HS-5 (cell line): ENCODE measurements around the gene CUEDC1.
A peak's percentile ranks its signal among the peaks of the same experiment; 100 is the strongest.

ENCODE experiments used
- DNase-seq: peaks from one replicate; pipeline ENCODE4 v3.0.0-alpha.2; 2012; ENCODE audit warnings: low read depth

The CUEDC1 gene

DNA sequence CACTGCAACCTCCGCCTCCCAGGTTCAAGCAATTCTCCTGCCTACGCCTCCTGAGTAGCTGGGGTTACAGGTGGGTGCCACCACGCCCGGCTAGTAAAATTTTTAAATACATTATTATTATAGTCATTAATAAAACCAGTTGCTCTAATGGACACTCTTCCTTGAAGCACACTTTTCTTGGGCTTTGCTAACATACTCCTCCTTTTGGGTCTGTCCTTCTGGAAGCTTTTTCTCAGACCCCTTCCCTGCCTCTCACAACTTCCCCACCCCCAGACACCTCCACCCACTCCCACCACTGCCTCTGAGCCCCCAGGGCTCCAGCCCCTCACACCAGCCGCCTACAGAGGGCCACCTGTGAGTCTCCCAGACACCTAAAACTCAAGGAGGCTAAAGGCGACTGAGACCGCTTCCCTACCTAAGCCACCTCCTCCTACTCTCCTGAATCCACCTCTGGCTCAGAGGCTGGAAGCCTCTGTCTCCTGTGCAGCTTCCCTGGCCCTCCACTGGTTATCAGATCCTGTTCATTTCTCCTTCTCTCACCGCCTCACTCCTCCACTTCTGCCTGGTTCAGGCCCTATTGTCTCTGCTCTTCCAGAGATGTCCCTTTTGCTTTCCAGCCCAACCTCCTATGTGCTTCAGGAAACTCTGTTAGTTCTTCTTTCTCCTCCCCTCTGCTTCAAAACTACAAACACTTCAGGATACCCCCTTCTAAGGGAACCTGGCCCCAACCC, 2.1 kb upstream of the CUEDC1 start:
- DNase-seq, result no peak

DNA sequence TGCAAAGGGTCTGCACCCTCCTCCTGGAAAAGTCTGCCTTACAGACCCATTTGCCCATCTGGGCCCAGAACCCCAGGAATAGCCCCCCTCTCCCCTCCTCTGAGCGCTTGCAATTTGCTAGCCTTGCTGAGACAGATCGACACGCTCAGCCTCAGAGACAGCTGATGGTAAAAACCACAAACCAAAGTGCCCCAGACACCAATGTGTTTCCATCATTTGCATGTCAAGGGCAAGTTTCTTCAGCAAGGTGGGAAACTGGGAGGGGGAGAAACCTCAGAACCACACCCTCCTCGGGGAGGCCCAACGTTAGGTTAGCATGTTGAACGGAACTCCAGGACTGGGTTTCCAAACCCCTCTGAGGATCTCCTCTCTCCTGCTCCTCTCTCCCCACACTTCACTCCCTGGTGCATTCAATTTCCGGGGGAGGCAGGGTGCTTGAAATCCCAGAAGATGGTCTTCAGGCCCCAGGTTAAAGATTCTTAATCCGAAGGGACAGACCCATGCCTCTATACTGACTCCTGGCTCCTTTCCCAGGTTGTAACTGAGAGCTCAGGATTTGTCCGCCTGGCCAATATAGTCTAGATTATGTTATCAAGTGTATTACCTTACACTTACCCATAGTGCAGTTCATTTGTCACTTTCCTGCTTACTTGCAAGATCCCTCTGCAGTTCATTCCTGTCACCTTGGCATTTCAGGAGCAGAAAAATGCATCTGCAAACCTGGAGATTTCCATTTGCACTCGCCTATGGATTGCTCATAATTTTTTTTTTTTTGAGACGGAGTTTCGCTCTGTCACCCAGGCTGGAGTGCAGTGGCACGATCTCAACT, 1.3 kb upstream of the CUEDC1 start:
- DNase-seq, result no peak

DNA sequence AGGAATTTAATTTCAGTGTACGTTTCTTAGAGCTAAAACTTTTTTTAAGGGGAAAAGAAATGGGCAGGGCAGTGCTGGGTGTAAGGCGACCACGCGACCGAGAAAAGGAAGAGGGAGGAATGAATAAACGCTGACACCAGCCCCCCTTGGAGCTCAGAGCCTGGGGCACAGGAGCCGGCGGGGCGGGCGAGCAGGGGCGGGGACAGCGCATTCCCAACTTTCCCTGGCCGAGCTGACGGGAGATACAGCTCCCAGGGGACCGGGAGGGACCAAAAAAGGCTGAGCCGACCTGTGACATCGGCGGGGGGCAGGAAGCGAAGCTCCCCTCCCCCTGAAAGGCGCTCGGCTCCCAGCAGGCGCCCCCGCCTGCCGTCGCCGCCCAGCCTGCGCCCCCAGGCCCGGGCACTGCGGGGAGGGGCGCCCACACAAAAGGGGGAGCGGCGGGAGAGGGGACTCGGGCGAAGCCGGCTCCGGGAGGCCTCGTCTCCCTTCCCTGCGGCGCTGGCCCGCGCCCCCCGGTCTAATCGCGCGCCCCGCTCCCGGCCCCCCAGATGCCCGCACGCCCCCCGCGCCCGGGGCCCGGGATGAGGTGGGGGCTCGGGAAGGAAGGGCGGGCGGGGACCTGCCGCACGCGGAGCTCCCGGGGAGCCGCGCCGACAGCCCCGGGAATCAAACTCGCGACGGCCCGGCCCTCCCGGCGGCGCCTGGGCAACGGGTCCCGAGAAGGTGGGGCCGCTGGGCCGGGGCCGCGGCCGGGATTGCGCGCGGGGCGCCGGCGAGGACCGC, 622 bp downstream of the CUEDC1 start:
- DNase-seq, result no peak

DNA sequence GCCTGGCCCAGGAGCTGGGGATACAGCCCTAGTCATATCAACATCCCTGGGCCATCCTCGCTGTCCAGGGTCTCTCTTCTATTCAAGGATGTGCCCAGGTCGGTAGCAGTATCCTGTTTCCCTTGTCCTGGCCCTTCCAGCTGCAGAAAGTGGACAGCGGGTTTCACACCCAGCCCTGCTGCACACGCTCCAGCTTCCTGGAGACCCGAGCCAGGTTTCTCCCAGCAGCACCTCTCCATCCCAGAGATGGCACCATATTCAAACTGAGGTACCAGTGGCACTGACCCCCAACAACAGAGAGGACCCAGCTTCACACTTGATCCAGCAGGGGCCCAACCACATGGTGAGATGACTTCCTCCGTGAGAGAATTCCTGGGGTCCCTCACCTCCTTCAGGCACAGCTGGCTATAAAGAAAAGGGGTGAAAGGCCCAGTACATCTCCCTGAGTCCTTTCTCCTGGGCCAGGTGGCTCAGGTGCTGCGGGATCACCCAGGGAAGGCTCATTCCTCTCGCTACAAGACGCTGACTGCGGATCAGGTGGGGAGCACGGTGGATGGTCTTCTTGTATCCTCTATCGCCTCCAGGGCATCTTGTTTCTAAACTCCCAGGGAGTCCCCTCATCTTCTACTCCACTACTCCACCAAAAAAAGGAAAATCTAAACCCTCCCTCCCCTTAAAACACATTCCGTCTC, 1.4 kb downstream of the CUEDC1 start:
- no peak for DNase-seq

GRCh38 chr17:57953219-57953618, 2.0 kb downstream of the CUEDC1 start:
- DNase-seq, result no peak

GRCh38 chr17:57949649-57950048, 5.6 kb downstream of the CUEDC1 start:
- no peak for DNase-seq

DNA sequence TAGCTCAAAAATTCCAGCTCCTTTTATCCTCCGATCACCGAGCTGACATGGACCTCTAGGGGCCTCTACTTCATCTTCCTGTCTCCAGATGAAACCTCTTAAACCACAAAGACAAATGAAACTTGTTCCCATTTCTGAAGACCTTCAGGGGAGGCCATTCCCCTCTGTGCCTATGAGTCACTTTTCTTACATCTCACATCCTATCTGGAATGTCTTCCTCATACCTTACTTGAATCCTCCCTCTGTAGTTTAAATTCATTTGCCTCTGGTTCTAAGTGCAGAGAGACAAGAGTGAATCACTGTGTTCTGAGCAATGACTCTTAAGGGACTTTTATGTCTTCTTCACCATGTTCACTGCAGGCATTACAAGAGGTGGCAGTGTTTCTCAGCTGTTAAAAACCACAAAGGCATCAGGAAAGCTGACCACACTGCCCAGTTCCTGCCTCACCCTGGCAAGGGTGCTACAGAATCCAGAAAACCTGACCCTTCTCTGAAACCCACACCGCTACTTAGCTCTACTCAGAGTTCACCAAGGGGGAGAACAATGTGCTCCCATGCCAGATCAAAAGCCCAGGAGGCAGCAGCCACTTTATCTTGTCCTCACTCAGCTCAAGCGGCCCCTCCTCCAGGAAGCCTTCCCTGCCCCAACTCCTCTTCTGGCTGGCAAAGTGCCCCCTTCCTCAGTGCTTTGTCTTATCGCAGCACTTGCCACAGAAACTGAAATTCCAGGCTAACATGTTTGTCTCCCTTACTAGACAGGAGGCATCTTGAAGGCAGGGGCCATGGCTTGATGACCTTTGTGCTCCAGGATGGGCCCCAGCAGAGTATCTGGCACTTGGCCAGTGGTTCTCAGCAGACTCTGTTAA, 6.4 kb downstream of the CUEDC1 start:
- peak; percentile 99 for DNase-seq

DNA sequence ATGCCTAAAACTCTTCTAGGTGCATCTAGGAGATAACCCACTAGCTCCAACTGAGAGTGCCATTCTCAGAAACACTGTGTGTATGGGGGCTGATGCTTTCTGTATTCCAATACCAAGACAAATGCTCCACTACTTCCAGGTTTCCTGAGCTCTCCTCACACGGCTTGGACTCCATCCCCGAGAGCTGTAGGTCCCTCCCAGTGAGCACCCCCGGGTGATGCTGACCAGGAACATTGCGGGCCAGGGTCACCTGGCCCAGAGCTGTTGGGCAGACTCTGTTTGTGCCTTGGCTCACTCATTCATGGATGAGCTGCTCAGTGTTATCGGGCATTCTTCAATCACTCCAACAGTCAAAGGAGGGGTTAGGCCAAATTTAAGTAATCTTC, 7.0 kb downstream of the CUEDC1 start:
- no peak for DNase-seq

- DNase-seq, result no peak
Measured at GRCh38 chr17:57947369-57947768, 7.8 kb downstream of the CUEDC1 start.

DNA sequence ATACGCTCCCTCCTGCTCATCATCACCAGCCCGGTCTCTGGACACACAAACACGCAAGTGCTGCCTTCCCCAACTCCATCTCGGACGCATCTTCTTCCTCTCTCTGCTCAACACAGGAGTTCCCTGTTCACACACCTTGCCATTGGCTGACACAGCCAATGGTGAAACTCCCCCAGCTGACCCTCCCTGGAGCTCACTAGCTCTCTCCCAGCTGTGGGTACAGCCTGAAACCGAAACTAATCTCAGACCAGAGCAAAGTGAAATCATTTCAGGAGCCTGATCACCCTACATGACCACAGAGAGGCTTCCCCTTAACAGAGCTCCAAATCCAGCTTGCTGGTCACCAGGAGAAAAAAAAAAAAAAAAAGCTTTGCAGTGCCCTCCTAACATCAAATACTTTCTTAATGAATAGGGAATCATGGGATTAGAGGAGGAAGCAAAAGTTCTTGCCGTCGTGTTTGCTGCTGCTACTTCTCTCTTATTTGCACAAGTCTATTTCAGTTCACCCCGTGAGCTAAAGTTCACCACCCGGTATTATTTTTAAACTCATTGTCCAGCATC, 8.3 kb downstream of the CUEDC1 start:
- no peak for DNase-seq

DNA sequence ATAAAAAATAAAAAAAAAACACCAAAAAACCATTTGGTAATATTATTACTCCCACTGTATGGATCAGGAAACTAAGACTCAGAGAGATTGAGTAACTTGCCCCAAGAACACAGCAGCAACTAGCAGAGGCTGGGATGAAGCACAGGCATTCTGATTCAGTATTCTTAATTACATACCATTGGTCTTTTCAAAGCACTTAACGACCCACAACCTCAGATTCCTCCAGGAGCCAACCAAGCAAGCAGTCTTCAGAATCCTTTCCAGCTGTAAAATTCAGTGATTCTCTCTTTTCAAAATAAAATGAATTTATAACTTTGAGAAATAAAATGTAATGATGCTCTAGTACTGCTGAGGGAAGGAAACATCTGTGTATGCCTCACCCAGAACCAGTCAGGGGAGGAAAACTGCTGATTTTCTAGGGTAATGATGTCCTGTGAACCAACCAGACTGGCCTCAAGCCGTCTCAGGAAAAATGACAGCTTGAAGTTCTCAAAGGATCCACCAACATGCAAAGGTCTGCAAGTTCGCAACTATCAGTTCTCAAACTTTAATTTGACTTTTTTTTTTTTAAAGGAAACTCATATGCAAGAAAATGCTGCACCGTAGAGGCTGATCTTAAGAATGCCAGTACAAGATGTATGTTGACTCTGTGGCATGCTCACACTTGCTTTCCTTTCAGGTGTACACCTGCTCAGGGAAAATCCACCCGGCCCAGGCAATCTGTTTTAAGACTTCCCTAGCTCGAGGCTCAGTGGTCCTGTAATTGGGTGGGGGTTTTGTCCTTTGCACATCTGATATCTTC, 9.0 kb downstream of the CUEDC1 start:
- no peak for DNase-seq

DNA sequence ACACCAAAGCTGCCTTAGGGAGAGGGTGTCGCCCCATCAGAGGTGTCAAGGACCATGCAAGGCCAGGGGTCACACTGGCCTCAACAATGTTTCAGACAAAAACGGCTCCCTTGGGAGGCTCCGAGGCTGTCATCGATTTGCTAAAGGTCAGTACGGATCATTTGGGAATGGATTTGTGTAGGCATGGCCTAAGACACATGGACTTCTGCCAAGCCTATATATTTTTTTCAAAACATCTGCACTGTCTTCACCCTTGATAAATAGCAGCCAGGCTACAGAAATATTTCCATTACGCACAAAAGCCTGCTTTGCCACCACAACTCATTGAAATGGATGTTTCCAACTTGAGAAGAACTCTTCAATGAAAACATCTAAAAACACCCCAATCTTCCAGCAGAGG, 10.3 kb downstream of the CUEDC1 start:
- DNase-seq, result no peak

DNA sequence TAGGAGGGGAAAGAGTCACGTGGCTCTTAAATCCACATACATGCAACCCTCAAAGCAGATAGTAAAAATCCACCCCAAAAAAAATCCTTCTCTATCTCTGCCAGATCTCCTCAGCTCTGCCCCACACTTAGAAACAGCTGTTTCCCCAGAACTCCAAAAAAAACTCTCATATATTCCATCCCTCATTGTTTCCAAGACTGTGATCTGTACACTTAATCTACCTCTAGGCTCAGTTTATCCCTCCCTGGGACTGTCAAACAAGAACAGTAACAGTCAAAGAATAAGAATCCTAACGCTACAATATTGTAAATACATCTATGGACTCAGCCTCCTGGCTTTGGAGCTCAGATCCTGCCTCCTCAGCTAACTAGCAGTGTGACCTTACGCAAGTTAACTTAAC, 11.6 kb downstream of the CUEDC1 start:
- DNase-seq, result no peak

- DNase-seq, result peak; percentile 60
Measured at GRCh38 chr17:57943140-57943539, 12.1 kb downstream of the CUEDC1 start.

DNA sequence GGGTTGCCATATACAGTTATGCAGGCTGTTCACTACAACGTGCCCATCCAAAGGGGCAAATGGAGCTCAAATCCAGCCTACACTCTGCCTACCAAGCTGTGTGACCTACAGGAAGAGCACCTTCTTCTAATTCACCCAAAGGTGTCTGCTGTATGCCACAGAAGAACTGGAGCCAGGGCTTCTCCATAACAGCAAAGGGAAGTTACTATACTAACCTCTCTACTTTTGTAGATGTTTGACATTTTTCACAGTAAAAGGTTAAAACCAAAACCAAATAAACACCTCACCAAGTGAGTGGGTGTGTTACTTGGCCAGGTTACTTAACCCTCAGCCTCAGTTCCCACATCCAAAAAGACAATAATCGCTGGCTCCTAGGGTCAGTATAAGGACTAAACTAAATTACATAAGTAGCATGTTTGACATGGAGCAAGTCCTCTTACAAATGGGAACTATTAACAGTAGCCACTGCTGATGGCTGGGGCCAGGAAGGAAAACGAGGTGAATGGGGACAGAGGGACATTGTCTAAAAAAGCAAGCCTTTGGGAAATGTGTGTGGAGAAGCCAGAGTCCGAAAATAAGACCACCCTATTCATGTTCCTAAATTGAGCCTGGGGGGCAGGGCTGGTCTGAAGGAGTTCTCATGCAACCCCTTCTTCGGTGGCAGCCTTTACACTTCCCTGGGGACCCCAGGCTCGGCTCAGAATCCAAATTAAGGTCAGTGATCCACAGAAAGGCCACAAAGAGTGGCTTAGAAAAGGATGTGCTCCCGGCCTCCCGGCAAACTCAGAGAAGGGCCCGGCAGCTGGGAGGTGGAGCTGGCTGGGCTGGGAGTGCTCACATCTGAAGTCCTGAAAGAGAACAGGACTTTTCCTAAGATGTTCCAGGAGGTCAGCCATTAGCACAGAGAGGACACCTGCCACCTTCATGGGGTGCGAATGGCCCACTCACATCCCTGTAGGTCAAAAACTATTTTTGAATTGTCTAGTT, 13.5 kb downstream of the CUEDC1 start:
- no peak for DNase-seq

DNA sequence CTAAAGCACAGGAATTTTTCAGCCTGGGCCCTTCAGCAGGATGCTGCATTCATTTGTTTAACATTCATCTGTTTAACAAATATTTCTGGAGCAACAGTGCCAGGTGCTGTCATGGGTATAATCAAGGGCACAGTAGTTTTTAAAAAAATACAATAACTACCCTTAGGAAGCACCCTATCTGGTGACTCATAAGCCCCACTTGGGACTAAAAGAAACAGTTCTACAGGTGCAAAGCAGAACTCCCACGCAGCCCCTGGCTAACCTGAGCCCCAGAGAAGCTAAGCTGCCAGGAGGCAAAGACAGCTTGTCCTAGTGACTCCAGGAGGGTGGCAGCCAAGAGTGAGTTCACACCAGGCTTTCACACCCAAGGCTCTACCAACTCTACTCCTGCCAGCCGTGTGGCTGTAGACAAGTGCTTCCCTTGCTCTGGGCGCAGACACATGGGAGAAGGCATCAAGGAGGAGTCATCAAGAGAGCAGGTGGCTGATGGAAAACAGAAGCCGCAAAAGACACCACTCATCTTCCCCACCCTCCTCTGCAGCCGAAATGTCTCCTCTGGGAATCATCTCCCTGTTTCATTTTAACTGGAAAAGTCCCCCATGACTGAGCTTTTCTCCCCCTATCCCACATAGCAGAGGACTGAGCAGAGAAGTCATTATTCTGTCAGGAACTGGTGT, 14.4 kb downstream of the CUEDC1 start:
- no peak for DNase-seq

DNA sequence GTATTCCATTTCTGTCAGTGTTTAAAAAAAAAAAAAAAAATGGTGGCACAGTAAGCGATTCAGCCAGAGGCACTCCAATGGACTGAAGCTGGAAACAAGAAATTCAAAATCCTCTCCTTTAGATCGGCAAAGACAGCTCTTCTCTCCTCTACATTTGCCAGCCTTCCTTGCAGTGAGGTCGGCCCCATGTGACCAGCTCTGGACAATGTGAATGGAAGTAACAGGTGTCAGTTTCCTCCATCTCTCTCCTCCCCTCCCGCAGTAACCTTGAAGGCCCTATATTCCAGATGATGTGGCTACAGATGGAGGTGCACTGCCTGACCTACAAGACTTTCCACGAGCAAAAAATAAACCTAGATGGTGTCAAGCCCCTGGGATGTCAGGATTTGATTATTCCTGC, 15.0 kb downstream of the CUEDC1 start:
- DNase-seq, result no peak

DNA sequence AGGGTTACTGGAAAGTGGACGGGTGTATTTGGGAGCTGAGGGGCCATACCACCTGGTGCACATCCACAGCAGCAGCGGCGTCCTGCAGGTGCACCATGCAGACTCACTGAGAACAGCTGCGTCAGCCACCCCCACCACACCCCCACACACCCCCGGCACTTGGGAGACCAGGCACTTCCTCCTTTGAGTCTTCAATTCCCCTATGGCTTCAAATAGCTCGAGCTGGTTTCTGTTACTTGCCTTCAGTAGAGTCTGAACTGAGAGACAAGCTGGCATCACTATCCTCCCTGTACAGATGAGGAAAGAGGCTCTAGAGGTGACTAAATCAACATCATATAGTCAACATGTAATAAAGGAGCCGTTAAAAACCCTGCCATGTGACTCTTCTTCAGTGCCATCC, 15.4 kb downstream of the CUEDC1 start:
- no peak for DNase-seq
